ENCODE data around the gene CEACAM20. TPM values are rescaled to one million over a fixed set of nuclear protein-coding genes. Genes with fewer than 3 reads are reported as not detected.
"Not testable (repeated sequence)": the region's sequence is repeated elsewhere in the genome, so short reads cannot be mapped to it uniquely, and the experiment has no call there.

Gene CEACAM20
- total RNA-seq, 1 donor from 2014 or later: not detected

DNA sequence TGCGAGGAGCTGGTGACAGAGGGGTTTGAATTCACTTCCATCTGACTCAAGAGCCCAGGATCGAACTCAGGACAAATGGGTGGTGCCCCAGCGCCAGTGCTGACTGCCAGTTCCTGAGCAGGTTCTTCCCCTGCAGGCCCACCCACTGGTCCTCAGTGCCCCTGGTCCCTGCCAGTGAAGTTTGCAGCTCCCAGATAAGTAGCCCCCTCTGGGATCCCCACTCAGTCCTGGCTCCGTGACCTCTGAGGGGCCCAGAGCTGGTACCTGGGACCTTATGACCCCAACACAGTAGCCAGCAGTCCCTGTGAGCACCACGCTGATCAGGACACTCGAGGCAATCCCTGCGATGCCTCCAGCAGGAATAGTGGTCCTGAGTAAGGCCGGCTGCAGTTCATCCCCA is 11.3 kb upstream of the CEACAM20 start:
- Histone ChIP-seq H2AFZ (replicated peaks) (no peak overlapping the region), H4K20me1 (ENCODE audit: low read depth) (no peaks in the 10 kb centered on the region), H3K79me2 (ENCODE audit: low read depth) (no peaks in the 10 kb centered on the region), H3K9me3 (ENCODE audit: low read depth) (no peaks in the 10 kb centered on the region), H3K4me1 (no peaks in the 10 kb centered on the region), H3K27me3 (peaks cover 4% of the 10 kb centered on the region), H3K27ac (no peak overlapping the region), H3K9ac (no peak overlapping the region), H3K4me3 (no peak overlapping the region), H3K4me2 (no peak overlapping the region), H3F3A (ENCODE audit: low read depth) (no peaks in the 10 kb centered on the region), H3K36me3 (no peaks in the 10 kb centered on the region)
- H3K4me1 Mint-ChIP-seq: no peaks in the 10 kb centered on the region
- TF ChIP-seq, protein P1, sequence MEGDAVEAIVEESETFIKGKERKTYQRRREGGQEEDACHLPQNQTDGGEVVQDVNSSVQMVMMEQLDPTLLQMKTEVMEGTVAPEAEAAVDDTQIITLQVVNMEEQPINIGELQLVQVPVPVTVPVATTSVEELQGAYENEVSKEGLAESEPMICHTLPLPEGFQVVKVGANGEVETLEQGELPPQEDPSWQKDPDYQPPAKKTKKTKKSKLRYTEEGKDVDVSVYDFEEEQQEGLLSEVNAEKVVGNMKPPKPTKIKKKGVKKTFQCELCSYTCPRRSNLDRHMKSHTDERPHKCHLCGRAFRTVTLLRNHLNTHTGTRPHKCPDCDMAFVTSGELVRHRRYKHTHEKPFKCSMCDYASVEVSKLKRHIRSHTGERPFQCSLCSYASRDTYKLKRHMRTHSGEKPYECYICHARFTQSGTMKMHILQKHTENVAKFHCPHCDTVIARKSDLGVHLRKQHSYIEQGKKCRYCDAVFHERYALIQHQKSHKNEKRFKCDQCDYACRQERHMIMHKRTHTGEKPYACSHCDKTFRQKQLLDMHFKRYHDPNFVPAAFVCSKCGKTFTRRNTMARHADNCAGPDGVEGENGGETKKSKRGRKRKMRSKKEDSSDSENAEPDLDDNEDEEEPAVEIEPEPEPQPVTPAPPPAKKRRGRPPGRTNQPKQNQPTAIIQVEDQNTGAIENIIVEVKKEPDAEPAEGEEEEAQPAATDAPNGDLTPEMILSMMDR (IDR thresholded peaks at IDR 0.05): no peak
- H3K9me3 Mint-ChIP-seq: peaks cover 6% of the 10 kb centered on the region
- H3K27me3 Mint-ChIP-seq (ENCODE audit: insufficient read depth, low read depth): peaks cover 12% of the 10 kb centered on the region
- no peak for DNase-seq (ENCODE audit: low spot score)
- no peak overlapping the region for H3K4me3 Mint-ChIP-seq
- no peaks in the 10 kb centered on the region for H3K36me3 Mint-ChIP-seq
- no peak overlapping the region for H3K27ac Mint-ChIP-seq

DNA sequence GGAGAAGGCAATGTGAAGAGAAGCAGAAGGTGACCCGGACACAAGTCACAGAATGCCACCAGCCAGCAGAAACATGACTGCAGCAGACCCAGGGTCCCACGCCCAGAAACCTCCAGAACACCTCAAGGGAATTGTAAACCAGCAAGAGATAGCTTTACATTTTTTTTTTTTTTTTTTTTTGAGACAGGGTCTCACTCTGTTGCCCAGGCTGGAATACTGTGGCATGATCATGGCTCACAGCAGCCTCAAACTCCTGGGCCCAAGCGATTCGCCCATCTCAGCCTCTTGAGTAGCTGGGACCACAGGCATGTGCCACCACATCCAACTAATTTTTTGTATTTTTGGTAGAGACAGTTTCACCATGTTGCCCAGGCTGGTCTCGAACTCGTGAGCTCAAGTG is 10.5 kb upstream of the CEACAM20 start:
- H3K4me3 ChIP-seq: no peak overlapping the region
- H3K36me3 ChIP-seq: no peaks in the 10 kb centered on the region
- no peak overlapping the region for H2AFZ ChIP-seq (replicated peaks)
- no peaks in the 10 kb centered on the region for H4K20me1 ChIP-seq (ENCODE audit: low read depth)
- no peaks in the 10 kb centered on the region for H3K36me3 Mint-ChIP-seq
- no peaks in the 10 kb centered on the region for H3K4me1 ChIP-seq
- peaks cover 6% of the 10 kb centered on the region for H3K9me3 Mint-ChIP-seq
- no peaks in the 10 kb centered on the region for H3K79me2 ChIP-seq (ENCODE audit: low read depth)
- H3K9me3 ChIP-seq (ENCODE audit: low read depth): no peaks in the 10 kb centered on the region
- no peak overlapping the region for H3K4me3 Mint-ChIP-seq
- TF ChIP-seq EZH2 (IDR thresholded peaks at IDR 0.05): no peak
- H3K27me3 ChIP-seq: peaks cover 4% of the 10 kb centered on the region
- H3K27ac Mint-ChIP-seq: no peak overlapping the region
- H3F3A ChIP-seq (ENCODE audit: low read depth): no peaks in the 10 kb centered on the region
- no peak overlapping the region for H3K9ac ChIP-seq
- DNase-seq (ENCODE audit: low spot score): no peak
- H3K4me2 ChIP-seq: no peak overlapping the region
- peaks cover 10% of the 10 kb centered on the region for H3K27me3 Mint-ChIP-seq (ENCODE audit: insufficient read depth, low read depth)
- H3K27ac ChIP-seq: no peak overlapping the region
- H3K4me1 Mint-ChIP-seq: no peaks in the 10 kb centered on the region

DNA sequence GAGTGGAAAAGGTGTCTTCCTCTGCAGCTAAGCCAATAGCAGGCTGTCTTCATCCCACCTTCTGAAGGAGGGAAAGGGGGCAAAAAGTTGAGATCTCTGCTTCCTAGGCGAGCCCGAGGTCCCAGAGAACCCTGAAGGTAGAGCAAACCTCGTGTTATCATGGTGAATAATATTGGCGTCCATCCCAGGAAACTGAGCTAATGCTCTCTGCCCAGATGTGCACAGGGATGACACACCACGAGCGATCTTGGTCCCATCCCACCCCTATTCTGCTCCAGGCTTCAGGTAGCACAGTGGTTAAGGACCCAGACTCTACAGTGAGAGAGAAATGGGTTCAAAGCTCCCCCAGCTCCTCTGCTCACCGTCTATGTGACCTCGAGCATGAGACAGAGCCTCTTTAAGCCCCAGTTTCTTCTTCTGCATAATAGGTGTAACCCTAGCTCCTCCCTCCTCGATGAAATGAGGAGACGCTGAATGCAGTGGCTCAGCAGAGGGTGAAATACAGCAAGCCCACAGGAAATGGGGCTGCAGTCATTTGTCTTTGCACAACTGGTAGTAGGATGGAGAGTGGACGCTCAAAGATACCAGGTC is 9.9 kb upstream of the CEACAM20 start:
- peaks cover 4% of the 10 kb centered on the region for H3K27me3 ChIP-seq
- no peak overlapping the region for H3K9ac ChIP-seq
- no peaks in the 10 kb centered on the region for H3K36me3 Mint-ChIP-seq
- TF ChIP-seq, protein P1 (IDR thresholded peaks at IDR 0.05): no peak
- TF ChIP-seq EZH2 (IDR thresholded peaks at IDR 0.05): no peak
- no peak for TF ChIP-seq EZH2phosphoT487 (IDR thresholded peaks at IDR 0.05)
- no peak overlapping the region for H3K27ac Mint-ChIP-seq
- DNase-seq (ENCODE audit: low spot score): no peak
- H3K9me3 Mint-ChIP-seq: peaks cover 6% of the 10 kb centered on the region
- H3K36me3 ChIP-seq: no peaks in the 10 kb centered on the region
- H3F3A ChIP-seq (ENCODE audit: low read depth): no peaks in the 10 kb centered on the region
- no peaks in the 10 kb centered on the region for H3K79me2 ChIP-seq (ENCODE audit: low read depth)
- H3K27ac ChIP-seq: no peak overlapping the region
- H3K4me3 ChIP-seq: no peak overlapping the region
- no peaks in the 10 kb centered on the region for H3K4me1 Mint-ChIP-seq
- H3K4me3 Mint-ChIP-seq: no peak overlapping the region
- H3K4me1 ChIP-seq: no peaks in the 10 kb centered on the region
- H3K27me3 Mint-ChIP-seq (ENCODE audit: insufficient read depth, low read depth): peaks cover 10% of the 10 kb centered on the region
- no peaks in the 10 kb centered on the region for H3K9me3 ChIP-seq (ENCODE audit: low read depth)
- H4K20me1 ChIP-seq (ENCODE audit: low read depth): no peaks in the 10 kb centered on the region
- no peak overlapping the region for H3K4me2 ChIP-seq
- H2AFZ ChIP-seq (replicated peaks): no peak overlapping the region

DNA sequence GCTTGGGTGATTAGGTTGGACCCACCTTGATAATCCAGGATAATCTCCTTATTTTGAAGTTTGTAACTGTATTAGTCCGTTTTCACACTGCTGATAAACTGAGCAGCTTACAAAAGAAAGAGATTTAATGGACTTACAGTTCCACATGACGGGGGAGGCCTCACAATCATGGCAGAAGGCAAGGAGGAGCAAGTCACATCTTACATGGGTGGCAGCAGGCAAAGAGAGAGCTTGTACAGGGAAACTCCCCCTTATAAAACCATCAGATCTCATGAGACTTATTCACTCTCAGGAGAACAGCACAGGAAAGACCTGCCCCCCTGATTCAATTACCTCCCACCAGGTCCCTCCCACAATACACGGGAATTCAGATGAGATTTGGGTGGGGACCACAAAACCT is 5.9 kb upstream of the CEACAM20 start:
- not testable (repeated sequence) for H3K4me2 ChIP-seq; H3F3A ChIP-seq (ENCODE audit: low read depth); H3K4me3 ChIP-seq; DNase-seq (ENCODE audit: low spot score); H3K27me3 Mint-ChIP-seq (ENCODE audit: insufficient read depth, low read depth); H2AFZ ChIP-seq (replicated peaks); H3K4me1 Mint-ChIP-seq; H3K27me3 ChIP-seq; H3K36me3 Mint-ChIP-seq; H3K9me3 Mint-ChIP-seq; H3K79me2 ChIP-seq (ENCODE audit: low read depth); H3K9ac ChIP-seq; H4K20me1 ChIP-seq (ENCODE audit: low read depth); H3K27ac Mint-ChIP-seq; H3K4me3 Mint-ChIP-seq; H3K4me1 ChIP-seq; H3K9me3 ChIP-seq (ENCODE audit: low read depth); H3K27ac ChIP-seq; H3K36me3 ChIP-seq
